HG02571 (cell line): ENCODE measurements around the gene FANCF.

Experiments
- ATAC-seq: cut with Tn5 transposase; IDR thresholded peaks from one replicate; pipeline ENCODE4 v1.9.1; 2021; ENCODE audit warnings: mild to moderate bottlenecking, moderate library complexity; ENCODE audit not compliant: unreplicated experiment

The FANCF gene

GRCh38 chr11:22626573-22627239 lies 1.1 kb upstream of the FANCF start:
- no peak for ATAC-seq

- ATAC-seq = peak; percentile 54
Observed at GRCh38 chr11:22624742-22625447, 728 bp downstream of the FANCF start.

- no peak for ATAC-seq
Observed at GRCh38 chr11:22617868-22618267, 7.8 kb downstream of the FANCF start.

- ATAC-seq = no peak
Observed at GRCh38 chr11:22603933-22604332, 21.7 kb downstream of the FANCF start.

- ATAC-seq = no peak
Observed at GRCh38 chr11:22602504-22602903, 23.1 kb downstream of the FANCF start.

GRCh38 chr11:22599458-22599857 lies 26.2 kb downstream of the FANCF start:
- ATAC-seq = no peak

- ATAC-seq = no peak
Observed at GRCh38 chr11:22597062-22597461, 28.6 kb downstream of the FANCF start.

- no peak for ATAC-seq
Observed at GRCh38 chr11:22584976-22585375, 40.6 kb downstream of the FANCF start.

GRCh38 chr11:22583963-22584492 lies 41.6 kb downstream of the FANCF start:
- no peak for ATAC-seq

GRCh38 chr11:22582151-22582410 lies 43.5 kb downstream of the FANCF start:
- ATAC-seq = no peak

- ATAC-seq = no peak
Observed at GRCh38 chr11:22581354-22582150, 44.1 kb downstream of the FANCF start.

- ATAC-seq = no peak
Observed at GRCh38 chr11:22577854-22578253, 47.8 kb downstream of the FANCF start.
